Measurements from ENCODE around the gene KCNC1.

DNA sequence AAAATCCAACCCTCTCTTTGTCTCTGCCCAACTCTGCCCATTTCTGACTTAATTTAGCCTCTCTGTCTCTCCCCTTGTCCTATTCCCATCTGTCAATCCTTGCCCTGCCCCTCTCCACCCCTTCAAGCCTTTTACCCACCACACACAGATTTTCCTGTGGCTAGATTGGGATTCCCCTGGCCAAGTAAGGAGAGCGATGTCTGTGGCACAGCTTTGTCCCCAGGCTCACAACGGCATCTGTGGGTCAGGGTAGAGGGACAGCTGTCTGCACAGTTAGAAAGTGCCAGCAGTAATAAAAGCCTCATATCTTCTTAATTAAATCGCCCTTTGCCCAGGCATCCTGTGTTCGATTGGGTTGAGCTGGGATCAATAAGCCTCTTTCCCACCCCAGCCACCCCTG, 1.3 kb upstream of the KCNC1 start:
- TF ChIP-seq CTCF (conservative IDR thresholded peaks at IDR 0.05 in 1 of 2, IDR thresholded peaks at IDR 0.05 in 1 of 2; ENCODE audit: low read depth in 1 of 2, low read length in 2 of 2) (no peak), EZH2 (IDR thresholded peaks at IDR 0.05; ENCODE audit: low read length, missing control alignments) (no peak)
